Limb (tissue), 2 donors: ENCODE data around the gene CSF2RB.

Experiments
- DNase-seq, 2 donors: peaks; one replicate each; pipeline ENCODE4 v3.0.0-alpha.2; 2016; ENCODE audit errors: extremely low spot score in 2 of 2

Gene CSF2RB

GRCh38 chr22:36921309-36922104 is 8.1 kb downstream of the CSF2RB start:
- peak in 1 of 2 donors; percentile 23 for DNase-seq

GRCh38 chr22:36922105-36922608 is 8.7 kb downstream of the CSF2RB start:
- peak in 1 of 2 donors; percentile 49 for DNase-seq

- DNase-seq, result no peak
Measured at GRCh38 chr22:36922711-36923110, 9.3 kb downstream of the CSF2RB start.

- DNase-seq, result no peak
Measured at GRCh38 chr22:36923131-36923788, 9.8 kb downstream of the CSF2RB start.

- DNase-seq, result no peak
Measured at GRCh38 chr22:36924151-36924698, 10.8 kb downstream of the CSF2RB start.

- DNase-seq, result no peak
Measured at GRCh38 chr22:36925388-36926290, 12.2 kb downstream of the CSF2RB start.

- no peak for DNase-seq
Measured at GRCh38 chr22:36926309-36926708, 12.9 kb downstream of the CSF2RB start.

- no peak for DNase-seq
Measured at GRCh38 chr22:36926721-36927435, 13.4 kb downstream of the CSF2RB start.

- no peak for DNase-seq
Measured at GRCh38 chr22:36927671-36928070, 14.2 kb downstream of the CSF2RB start.

GRCh38 chr22:36928196-36928595 is 14.8 kb downstream of the CSF2RB start:
- DNase-seq, result no peak

- no peak for DNase-seq
Measured at GRCh38 chr22:36928786-36929535, 15.5 kb downstream of the CSF2RB start.

- no peak for DNase-seq
Measured at GRCh38 chr22:36929621-36930020, 16.2 kb downstream of the CSF2RB start.

GRCh38 chr22:36930041-36930935 is 16.9 kb downstream of the CSF2RB start:
- DNase-seq, result no peak

GRCh38 chr22:36931446-36931845 is 18.0 kb downstream of the CSF2RB start:
- DNase-seq, result no peak

GRCh38 chr22:36933629-36934417 is 20.4 kb downstream of the CSF2RB start:
- peak in 1 of 2 donors; percentile 24 for DNase-seq

GRCh38 chr22:36934418-36935312 is 21.2 kb downstream of the CSF2RB start:
- no peak for DNase-seq

GRCh38 chr22:36935313-36935610 is 21.8 kb downstream of the CSF2RB start:
- no peak for DNase-seq
